Fibroblast of lung (primary cell): Measurements from ENCODE around the gene PAQR6. TPM values are rescaled to one million over a fixed set of nuclear protein-coding genes. Genes with fewer than 3 reads are reported as not detected.

ENCODE experiments used
- DNase-seq, 2 donors: peaks; one replicate each; pipeline versions ENCODE4 v3.0.0 to v3.0.0-alpha.2; 2010; ENCODE audit warnings: low read depth in 2 of 2
- H2AFZ ChIP-seq: 2 replicates; pipeline ENCODE4 v1.5.1; 2012; ENCODE audit warnings: low read length, control low read depth, inconsistent platforms
- H3K27ac ChIP-seq: 2 replicates; pipeline ENCODE4 v1.5.1; 2011; ENCODE audit warnings: low read length, control low read depth; ENCODE audit not compliant: insufficient read depth
- H3K27me3 ChIP-seq: 2 replicates; pipeline ENCODE4 v1.5.1; 2011; ENCODE audit warnings: mild to moderate bottlenecking, low read length; ENCODE audit not compliant: control insufficient read depth, insufficient read depth
- H3K36me3 ChIP-seq: 2 replicates; pipeline ENCODE4 v1.5.1; 2011; ENCODE audit warnings: low read length; ENCODE audit not compliant: control insufficient read depth, insufficient read depth
- H3K4me1 ChIP-seq: 2 replicates; pipeline ENCODE4 v1.5.1; 2011; ENCODE audit warnings: low read length; ENCODE audit not compliant: control insufficient read depth, insufficient read depth; ENCODE audit errors: extremely low read depth
- H3K4me2 ChIP-seq: 2 replicates; pipeline ENCODE4 v1.5.1; 2011; ENCODE audit warnings: low read length, control low read depth; ENCODE audit not compliant: insufficient read depth; ENCODE audit errors: extremely low read depth
- H3K4me3 ChIP-seq, 4 experiments: fragments of 200-600 bp in 1 of 4; sonication (generic) in 1 of 4; replicated peaks in 1 of 4; 2 replicates each; pipeline ENCODE4 v1.5.1; 2011 to 2016; ENCODE audit warnings: low read length in 4 of 4, low read depth in 3 of 4, mild to moderate bottlenecking in 3 of 4, control low read depth in 2 of 4, inconsistent platforms in 1 of 4, mixed read lengths in 1 of 4; ENCODE audit not compliant: insufficient read depth in 1 of 4; ENCODE audit errors: control extremely low read depth in 1 of 4
- H3K79me2 ChIP-seq: 2 replicates; pipeline ENCODE4 v1.5.1; 2012; ENCODE audit warnings: mild to moderate bottlenecking, low read length, inconsistent platforms; ENCODE audit not compliant: control insufficient read depth, insufficient read depth
- H3K9ac ChIP-seq: 2 replicates; pipeline ENCODE4 v1.5.1; 2011; ENCODE audit warnings: mild to moderate bottlenecking, low read length, control low read depth; ENCODE audit not compliant: insufficient read depth
- H3K9me3 ChIP-seq: 2 replicates; pipeline ENCODE4 v1.5.1; 2012; ENCODE audit warnings: low read depth, low read length; ENCODE audit not compliant: control insufficient read depth, insufficient read depth
- H4K20me1 ChIP-seq: 2 replicates; pipeline ENCODE4 v1.5.1; 2011; ENCODE audit warnings: low read length; ENCODE audit not compliant: control insufficient read depth, insufficient read depth; ENCODE audit errors: extremely low read depth
- CTCF ChIP-seq, 2 donors: IDR thresholded peaks in 1 of 2; conservative IDR thresholded peaks in 1 of 2; 1 replicate in 1 of 2; 2 replicates in 1 of 2; pipeline ENCODE4 v1.5.1; 2011 to 2012; ENCODE audit warnings: low read length in 2 of 2, control low read depth in 1 of 2, inconsistent platforms in 1 of 2, low read depth in 1 of 2, mild to moderate bottlenecking in 1 of 2
- EZH2 ChIP-seq: IDR thresholded peaks from 2 replicates; pipeline ENCODE4 v1.5.1; 2012; ENCODE audit warnings: low read length, control low read depth, mild to moderate bottlenecking; ENCODE audit errors: missing control alignments
- polyA plus RNA-seq, 2 donors: library from polyadenylated mRNA; depleted of rRNA in 1 of 2; stranded (reverse) in 1 of 2; unstranded in 1 of 2; fragments of >200 nt; gene quantifications; 2 replicates each; pipeline ENCODE4 v1.2.1, GENCODE V29; 2011 to 2012; ENCODE audit warnings: missing spikeins in 1 of 2
- total RNA-seq: library from RNA; depleted of rRNA; stranded (reverse); fragments of >200 nt; gene quantifications from 2 replicates; pipeline ENCODE4 v1.2.1, GENCODE V29; 2014

The PAQR6 gene
- total and polyA plus RNA-seq, 2 donors (not counting 1 experiment from before 2014, with no cell fraction given): 0.17 to 0.33 TPM

DNA sequence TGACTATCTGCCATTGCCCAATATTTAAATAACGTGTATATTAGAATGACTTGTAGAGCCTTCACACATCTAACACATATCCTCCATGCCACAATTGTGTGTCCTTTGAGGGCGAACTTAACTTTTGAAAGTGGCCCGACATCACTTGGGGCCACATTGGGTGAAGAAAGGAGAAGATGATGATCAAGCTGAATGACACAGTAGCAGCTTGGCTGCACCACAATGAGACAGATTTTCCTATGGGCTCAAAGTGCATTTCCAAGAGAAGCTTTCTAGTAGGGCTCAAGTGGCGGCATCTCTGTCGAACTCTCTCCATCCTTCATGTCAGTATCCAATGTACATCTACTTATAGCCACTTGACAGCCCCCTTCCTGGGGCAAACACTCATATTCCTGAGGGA, 9.6 kb downstream of the PAQR6 start:
- Histone ChIP-seq H2AFZ (no peak overlapping the region), H3K9me3 (no peaks in the 10 kb centered on the region), H3K4me1 (peaks cover 7% of the 10 kb centered on the region), H3K27me3 (no peaks in the 10 kb centered on the region), H3K9ac (no peak overlapping the region), H3K79me2 (no peaks in the 10 kb centered on the region), H3K36me3 (peaks cover 7% of the 10 kb centered on the region), H3K27ac (no peak overlapping the region), H3K4me3 (no peak overlapping the region), H4K20me1 (no peaks in the 10 kb centered on the region), H3K4me2 (no peak overlapping the region)
- no peak for TF ChIP-seq EZH2
- no peak for TF ChIP-seq CTCF (conservative IDR thresholded peaks at IDR 0.05 in 1 of 2, IDR thresholded peaks at IDR 0.05 in 1 of 2; ENCODE audit: low read depth in 1 of 2, low read length in 2 of 2)
- no peak for DNase-seq

DNA sequence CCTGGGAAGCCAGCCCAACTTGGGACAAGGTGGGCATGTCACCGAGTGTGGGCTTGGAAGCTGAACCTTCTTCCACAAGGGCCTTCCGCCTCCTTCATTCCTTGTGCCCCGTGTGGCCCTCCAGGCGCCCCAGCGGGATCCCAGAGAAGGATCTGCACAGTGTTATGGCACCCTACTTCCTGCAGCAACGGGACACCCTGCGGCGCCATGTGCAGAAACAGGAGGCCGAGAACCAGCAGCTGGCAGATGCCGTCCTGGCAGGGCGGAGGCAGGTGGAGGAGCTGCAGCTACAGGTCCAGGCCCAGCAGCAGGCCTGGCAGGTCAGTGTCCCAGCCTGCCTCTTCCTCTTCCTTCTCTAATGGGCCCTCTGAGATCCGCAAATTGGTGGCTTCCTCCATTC, 11.7 kb downstream of the PAQR6 start:
- Histone ChIP-seq H3K27ac (no peak overlapping the region), H3K36me3 (peaks cover 7% of the 10 kb centered on the region), H3K9me3 (no peaks in the 10 kb centered on the region), H3K79me2 (no peaks in the 10 kb centered on the region), H3K4me1 (peaks cover 14% of the 10 kb centered on the region), H2AFZ (no peak overlapping the region), H3K4me3 (no peak overlapping the region), H3K4me2 (no peak overlapping the region), H3K9ac (no peak overlapping the region), H4K20me1 (no peaks in the 10 kb centered on the region), H3K27me3 (no peaks in the 10 kb centered on the region)
- no peak for TF ChIP-seq CTCF (conservative IDR thresholded peaks at IDR 0.05 in 1 of 2, IDR thresholded peaks at IDR 0.05 in 1 of 2; ENCODE audit: low read depth in 1 of 2, low read length in 2 of 2)
- no peak for TF ChIP-seq EZH2
- DNase-seq: no peak

DNA sequence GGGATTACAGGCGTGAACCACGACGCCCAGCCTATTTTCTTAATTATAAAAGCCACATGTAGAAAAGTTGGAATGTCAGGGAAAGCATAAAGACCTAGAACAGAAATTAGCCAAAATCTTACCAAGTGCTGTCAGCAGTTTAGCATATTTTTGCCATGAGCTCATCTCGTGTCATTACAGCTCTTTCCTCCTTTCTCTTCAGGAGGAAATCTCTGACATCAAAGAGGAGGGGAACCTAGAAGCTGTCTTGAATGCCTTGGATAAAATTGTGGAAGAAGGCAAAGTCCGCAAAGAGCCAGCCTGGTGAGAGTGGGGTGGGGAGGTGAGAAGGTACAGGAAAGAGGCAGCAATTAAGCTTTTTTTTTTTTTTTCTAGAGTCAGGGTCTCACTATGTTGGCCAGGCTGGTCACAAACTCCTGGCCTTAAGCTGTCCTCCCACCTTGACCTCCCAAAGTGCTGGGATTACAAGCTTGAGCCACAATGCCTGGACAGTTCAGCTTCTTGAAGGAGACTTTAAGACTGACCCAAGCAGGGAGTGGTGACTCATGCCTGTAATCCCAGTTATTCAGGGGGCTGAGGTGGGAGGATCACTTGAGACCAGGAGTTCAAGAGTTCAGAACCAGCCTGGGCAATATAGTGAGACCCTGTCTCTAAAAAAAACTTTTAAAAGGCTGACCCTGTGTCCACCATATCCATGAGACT, 14.3 kb downstream of the PAQR6 start:
- peak overlapping the region; percentile 68 for H3K4me2 ChIP-seq
- TF ChIP-seq EZH2: no peak
- no peak for TF ChIP-seq CTCF (conservative IDR thresholded peaks at IDR 0.05 in 1 of 2, IDR thresholded peaks at IDR 0.05 in 1 of 2; ENCODE audit: low read depth in 1 of 2, low read length in 2 of 2)
- no peaks in the 10 kb centered on the region for H3K27me3 ChIP-seq
- H3K79me2 ChIP-seq: no peaks in the 10 kb centered on the region
- H3K27ac ChIP-seq: peak overlapping the region; percentile 95
- no peaks in the 10 kb centered on the region for H4K20me1 ChIP-seq
- no peaks in the 10 kb centered on the region for H3K9me3 ChIP-seq
- H3K36me3 ChIP-seq: peaks cover 6% of the 10 kb centered on the region
- no peak overlapping the region for H2AFZ ChIP-seq
- no peak overlapping the region for H3K9ac ChIP-seq
- no peak overlapping the region for H3K4me3 ChIP-seq
- H3K4me1 ChIP-seq: peaks cover 14% of the 10 kb centered on the region
- peak; percentile 73 to 91 for DNase-seq
